ENCODE data around the gene ALAS1. TPM values are rescaled to one million over a fixed set of nuclear protein-coding genes. Genes with fewer than 3 reads are reported as not detected.

ALAS1 gene
- total and polyA plus RNA-seq, 9 of the 15 experiments (the other 6 are each of a cell fraction or from before 2014, with no cell fraction given): 21.4 to 49.5 (median 34.4) TPM

- TF ChIP-seq ELK3 (CRISPR knock-in tag; IDR thresholded peaks at IDR 0.05) (no peak), FOXJ2 (tag; IDR thresholded peaks at IDR 0.05) (no peak), PPARD (CRISPR knock-in tag; IDR thresholded peaks at IDR 0.05) (no peak), EP400 (IDR thresholded peaks at IDR 0.05) (peak; percentile 86), NBN (IDR thresholded peaks at IDR 0.05; ENCODE audit: low read depth) (0 out of 2 replicates have a peak, but pooled peaks have one; percentile 21), RUNX1 (IDR thresholded peaks at IDR 0.05; ENCODE audit: low read depth) (no peak), ETV1 (tag; conservative IDR thresholded peaks at IDR 0.05; ENCODE audit: low read depth) (no peak), SREBF1 (IDR thresholded peaks at IDR 0.05; ENCODE audit: borderline replicate concordance, low read depth, low read length) (peak; percentile 94; the same call in 1 of the 2 replicates), NFRKB (IDR thresholded peaks at IDR 0.05; ENCODE audit: low read depth) (peak; percentile 55), NELFE (IDR thresholded peaks at IDR 0.05; ENCODE audit: insufficient read depth, insufficient read length) (no peak), MAX (CRISPR knock-in tag; IDR thresholded peaks at IDR 0.05) (no peak), ZNF57 (CRISPR knock-in tag; IDR thresholded peaks at IDR 0.05) (no peak), POLR2B (IDR thresholded peaks at IDR 0.05; ENCODE audit: low read depth, partially characterized antibody) (peak; percentile 70), ZNF609 (CRISPR knock-in tag; IDR thresholded peaks at IDR 0.05; ENCODE audit: borderline replicate concordance) (no peak), SRSF1 (IDR thresholded peaks at IDR 0.05; ENCODE audit: low read depth, low read length) (no peak), KLF10 (CRISPR knock-in tag; IDR thresholded peaks at IDR 0.05) (no peak), RAD21 (CRISPR knock-in tag; conservative IDR thresholded peaks at IDR 0.05 in 1 of 2, IDR thresholded peaks at IDR 0.05 in 1 of 2) (peak in 1 of 2 experiments; percentile 27; a peak in 2 of 4 replicates), NFIC (IDR thresholded peaks at IDR 0.05) (no peak), ZNF143 (CRISPR knock-in tag; IDR thresholded peaks at IDR 0.05) (no peak), ZNF445 (CRISPR knock-in tag; IDR thresholded peaks at IDR 0.05; ENCODE audit: low read depth) (no peak), RBBP5 (IDR thresholded peaks at IDR 0.05; ENCODE audit: borderline replicate concordance, insufficient read depth, low read length, poor library complexity, severe bottlenecking) (no peak), ZC3H11A (IDR thresholded peaks at IDR 0.05; ENCODE audit: low read depth, low read length) (no peak)
Observed at GRCh38 chr3:52240059-52240885, 42.3 kb downstream of the ALAS1 start (continued).

All from K562 (cell line).